OCI-LY3 (cell line): ENCODE results near the gene UBE2D4.
"Not testable (repeated sequence)": the region's sequence is repeated elsewhere in the genome, so short reads cannot be mapped to it uniquely, and the experiment has no call there.

ENCODE experiments used
- H2AFZ ChIP-seq: fragments of 200-600, 300-600 bp; shearing (Covaris generic); 2 replicates; pipeline ENCODE4 v1.6.0; 2014; ENCODE audit warnings: antibody characterized with exemption, low read depth, low read length
- H3K27ac ChIP-seq: fragments of 200-600, 300-600 bp; sonication (generic); 2 replicates; pipeline ENCODE4 v1.5.1; 2014; ENCODE audit warnings: mild to moderate bottlenecking, low read length, moderate library complexity, mixed read lengths
- H3K27me3 ChIP-seq: fragments of 200-600, 300-600 bp; sonication (generic); 2 replicates; pipeline ENCODE4 v1.6.1; 2014; ENCODE audit warnings: low read depth, low read length, mixed read lengths
- H3K36me3 ChIP-seq: fragments of 200-600, 300-600 bp; sonication (generic); replicated peaks from 2 replicates; pipeline ENCODE3; 2014; ENCODE audit warnings: low read depth, low read length, mixed read lengths
- H3K4me1 ChIP-seq: fragments of 300-600, 200-600 bp; sonication (generic); 2 replicates; pipeline ENCODE4 v1.6.1; 2014; ENCODE audit warnings: low read length, mixed read lengths
- H3K4me2 ChIP-seq: fragments of 200-600, 300-600 bp; sonication (generic); 2 replicates; pipeline ENCODE4 v1.6.1; 2014; ENCODE audit warnings: low read length, mixed read lengths
- H3K4me3 ChIP-seq: fragments of 300-600, 200-600 bp; sonication (generic); 2 replicates; pipeline ENCODE4 v1.5.1; 2014; ENCODE audit warnings: antibody characterized with exemption, mild to moderate bottlenecking, low read length, moderate library complexity
- H3K79me2 ChIP-seq: fragments of 300-600, 200-600 bp; shearing (Covaris generic); 2 replicates; pipeline ENCODE4 v1.6.1; 2014; ENCODE audit warnings: mild to moderate bottlenecking, low read length, mixed read lengths
- H3K9ac ChIP-seq: fragments of 300-600, 200-600 bp; shearing (Covaris generic); 2 replicates; pipeline ENCODE4 v1.6.0; 2014; ENCODE audit warnings: mild to moderate bottlenecking, low read length, moderate library complexity
- H3K9me3 ChIP-seq: fragments of 200-600, 300-600 bp; shearing (Covaris generic); 2 replicates; pipeline ENCODE4 v1.6.1; 2014; ENCODE audit warnings: low read length, mixed read lengths; ENCODE audit not compliant: insufficient read depth
- H4K20me1 ChIP-seq: fragments of 200-600, 300-600 bp; sonication (generic); 2 replicates; pipeline ENCODE4 v1.6.1; 2016; ENCODE audit warnings: low read length, mixed read lengths; ENCODE audit not compliant: insufficient read depth
- CTCF ChIP-seq: fragments of 200-600, 300-600 bp; sonication (generic); IDR thresholded peaks from 2 replicates; pipeline ENCODE4 v1.5.1; 2014; ENCODE audit warnings: antibody characterized with exemption, low read length, low read depth
- EZH2phosphoT487 ChIP-seq: fragments of 200-600 bp; shearing (Covaris generic); IDR thresholded peaks from 2 replicates; pipeline ENCODE4 v1.6.1; 2018; ENCODE audit warnings: antibody characterized with exemption, mixed run types, low read depth

Gene UBE2D4

GRCh38 chr7:43891069-43891955 is 34.9 kb upstream of the UBE2D4 start:
- Histone ChIP-seq H4K20me1 (no peaks in the 10 kb centered on the region; the same call in 1 of the 2 replicates), H3K4me3 (no peak overlapping the region), H3K36me3 (peaks cover 3% of the 10 kb centered on the region), H3K4me1 (no peaks in the 10 kb centered on the region), H3K9ac (no peak overlapping the region), H2AFZ (no peak overlapping the region), H3K4me2 (no peak overlapping the region), H3K9me3 (no peaks in the 10 kb centered on the region), H3K79me2 (peaks cover 45% of the 10 kb centered on the region), H3K27me3 (no peaks in the 10 kb centered on the region), H3K27ac (no peak overlapping the region)
- TF ChIP-seq EZH2phosphoT487: no peak
- TF ChIP-seq CTCF: no peak

- H3K79me2 ChIP-seq: peaks cover 47% of the 10 kb centered on the region
- H3K4me3 ChIP-seq: no peak overlapping the region
- H4K20me1 ChIP-seq: no peaks in the 10 kb centered on the region
- H3K9me3 ChIP-seq: no peaks in the 10 kb centered on the region
- H3K27me3 ChIP-seq: no peaks in the 10 kb centered on the region
- no peak overlapping the region for H2AFZ ChIP-seq
- no peaks in the 10 kb centered on the region for H3K4me1 ChIP-seq
- H3K36me3 ChIP-seq: peaks cover 3% of the 10 kb centered on the region
- H3K4me2 ChIP-seq: no peak overlapping the region
- TF ChIP-seq CTCF (no peak), EZH2phosphoT487 (no peak)
- H3K27ac ChIP-seq: no peak overlapping the region
- H3K9ac ChIP-seq: no peak overlapping the region
Measured at GRCh38 chr7:43895847-43896415, 30.3 kb upstream of the UBE2D4 start.

- H3K9ac ChIP-seq, H2AFZ ChIP-seq, H4K20me1 ChIP-seq, H3K36me3 ChIP-seq, H3K27ac ChIP-seq, H3K27me3 ChIP-seq, H3K4me3 ChIP-seq, H3K9me3 ChIP-seq, H3K4me1 ChIP-seq, H3K4me2 ChIP-seq: not testable (repeated sequence)
- H3K79me2 ChIP-seq: peaks cover 51% of the 10 kb centered on the region
Measured at GRCh38 chr7:43898571-43898970, 27.7 kb upstream of the UBE2D4 start.

GRCh38 chr7:43902542-43903054 is 23.6 kb upstream of the UBE2D4 start:
- no peak for TF ChIP-seq EZH2phosphoT487
- no peak for TF ChIP-seq CTCF
- H3K9me3 ChIP-seq: no peaks in the 10 kb centered on the region
- no peak overlapping the region for H3K27ac ChIP-seq
- peaks cover 58% of the 10 kb centered on the region for H3K79me2 ChIP-seq
- H3K27me3 ChIP-seq: no peaks in the 10 kb centered on the region
- H3K9ac ChIP-seq: no peak overlapping the region
- H3K36me3 ChIP-seq: no peaks in the 10 kb centered on the region
- no peaks in the 10 kb centered on the region for H4K20me1 ChIP-seq
- H3K4me1 ChIP-seq: peaks cover 13% of the 10 kb centered on the region
- H3K4me2 ChIP-seq: no peak overlapping the region
- H3K4me3 ChIP-seq: no peak overlapping the region
- H2AFZ ChIP-seq: no peak overlapping the region
